GM18507 (cell line): ENCODE measurements around the gene MMP3.
"Not testable (repeated sequence)": the region's sequence is repeated elsewhere in the genome, so short reads cannot be mapped to it uniquely, and the experiment has no call there.

Source experiments
- DNase-seq: peaks from one replicate; pipeline ENCODE4 v3.0.0; 2011; ENCODE audit warnings: low read depth; ENCODE audit not compliant: insufficient read length; ENCODE audit errors: extremely low spot score
- FAIRE-seq: peaks from 2 replicates; lab custom pipeline; 2011; peaks lifted over from hg19 to GRCh38; lab: Jason Lieb, UNC

Gene MMP3

GRCh38 chr11:102843489-102843888 is at the start of gene MMP3:
TSS of gene MMP3 (minus strand) at chr11:102843609. CDS start at chr11:102843546, 63 bp downstream.
- DNase-seq = no peak

GRCh38 chr11:102891736-102892135 is 48.3 kb upstream of the MMP3 start:
- FAIRE-seq = no peak
- no peak for DNase-seq

More at GRCh38 chr11:102843489-102843888, at the start of gene MMP3:
- FAIRE-seq = no peak

GRCh38 chr11:102886999-102887398 is 43.6 kb upstream of the MMP3 start:
- FAIRE-seq (no peak), DNase-seq (no peak)

GRCh38 chr11:102883141-102883540 is 39.7 kb upstream of the MMP3 start:
- DNase-seq = no peak
- no peak for FAIRE-seq

- peak; percentile 63 for FAIRE-seq
- no peak for DNase-seq
Measured at GRCh38 chr11:102882389-102883024, 39.1 kb upstream of the MMP3 start.

- no peak for FAIRE-seq
- no peak for DNase-seq
Measured at GRCh38 chr11:102879801-102880200, 36.4 kb upstream of the MMP3 start.

GRCh38 chr11:102878595-102878994 is 35.2 kb upstream of the MMP3 start:
- DNase-seq = no peak
- no peak for FAIRE-seq

GRCh38 chr11:102874852-102875251 is 31.4 kb upstream of the MMP3 start, which contains the start of gene MMP12:
TSS of gene MMP12 (minus strand) at chr11:102874982. CDS start at chr11:102874937, 45 bp downstream.
- DNase-seq (no peak), FAIRE-seq (no peak)

GRCh38 chr11:102869354-102869964 is 26.1 kb upstream of the MMP3 start:
- DNase-seq, FAIRE-seq: not testable (repeated sequence)

- DNase-seq = no peak
- FAIRE-seq = no peak
Measured at GRCh38 chr11:102868339-102868738, 24.9 kb upstream of the MMP3 start.

GRCh38 chr11:102864724-102865123 is 21.3 kb upstream of the MMP3 start:
- FAIRE-seq (no peak), DNase-seq (no peak)

GRCh38 chr11:102853956-102854355 is 10.5 kb upstream of the MMP3 start:
- no peak for DNase-seq
- FAIRE-seq = no peak

GRCh38 chr11:102853055-102853454 is 9.6 kb upstream of the MMP3 start:
- DNase-seq (no peak), FAIRE-seq (no peak)

- no peak for DNase-seq
- no peak for FAIRE-seq
Measured at GRCh38 chr11:102850973-102851745, 7.8 kb upstream of the MMP3 start.

- FAIRE-seq (no peak), DNase-seq (no peak)
Measured at GRCh38 chr11:102849311-102849710, 5.9 kb upstream of the MMP3 start.

GRCh38 chr11:102846292-102846691 is 2.9 kb upstream of the MMP3 start:
- DNase-seq (no peak), FAIRE-seq (no peak)

- no peak for DNase-seq
Measured at GRCh38 chr11:102842930-102843329, 479 bp downstream of the MMP3 start.

GRCh38 chr11:102840018-102840417 is 3.4 kb downstream of the MMP3 start:
- FAIRE-seq (no peak), DNase-seq (no peak)

More at GRCh38 chr11:102842930-102843329, 479 bp downstream of the MMP3 start:
- no peak for FAIRE-seq

GRCh38 chr11:102837646-102838045 is 5.8 kb downstream of the MMP3 start:
- no peak for DNase-seq
- no peak for FAIRE-seq

- DNase-seq = no peak
- no peak for FAIRE-seq
Measured at GRCh38 chr11:102837156-102837555, 6.3 kb downstream of the MMP3 start.
